DMS153 treated with DMSO at 0.1 percent for 48 hours (cell line): ENCODE data around the gene NPTX1.

ENCODE experiments used
- DNase-seq: peaks from one replicate; lab custom pipeline; 2025; ENCODE audit not compliant: unreplicated experiment; lab: John Stamatoyannopoulos, UW

Gene NPTX1

DNA sequence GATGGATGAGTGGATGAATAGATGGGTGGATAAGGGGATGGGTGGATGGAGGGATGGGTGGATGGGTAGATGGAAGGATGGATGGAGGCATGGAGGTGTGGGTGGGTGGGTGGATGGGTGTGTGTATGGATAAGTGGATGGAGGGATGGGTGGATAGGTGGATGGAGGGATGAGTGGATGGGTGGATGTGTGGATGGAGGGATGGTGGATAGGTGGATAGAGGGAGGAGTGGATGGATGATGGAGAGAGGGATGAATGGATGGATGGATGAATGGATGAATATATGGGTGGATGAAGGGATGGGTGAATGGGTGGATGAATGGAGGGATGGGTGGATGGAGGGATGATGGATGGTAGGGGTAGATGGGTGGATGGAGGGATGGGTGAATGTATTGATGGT is 27.5 kb upstream of the NPTX1 start:
- DNase-seq = no peak

DNA sequence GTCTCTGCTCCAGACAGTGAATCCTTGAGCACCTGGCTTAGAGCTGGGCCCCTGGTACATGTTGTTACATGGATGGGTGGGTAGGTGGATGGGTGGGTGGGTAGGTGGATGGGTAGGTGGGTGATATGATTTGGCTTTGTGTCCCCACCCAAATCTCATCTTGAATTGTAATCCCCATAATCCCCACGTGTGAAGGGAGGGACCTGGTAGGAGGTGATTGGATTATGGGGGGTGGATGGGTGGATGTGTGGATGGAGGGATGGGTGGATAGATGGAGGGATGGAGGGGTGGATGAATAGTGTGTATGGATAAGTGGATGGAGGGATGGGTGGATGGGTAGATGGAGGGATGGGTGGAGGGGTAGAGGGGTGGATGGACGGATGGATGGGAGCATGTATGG is 26.6 kb upstream of the NPTX1 start:
- DNase-seq = no peak

- DNase-seq = no peak
Observed at GRCh38 chr17:80502578-80502877, 26.1 kb upstream of the NPTX1 start.

GRCh38 chr17:80501741-80502577 is 25.6 kb upstream of the NPTX1 start:
- DNase-seq = no peak

- no peak for DNase-seq
Observed at GRCh38 chr17:80499961-80500665, 23.7 kb upstream of the NPTX1 start.

DNA sequence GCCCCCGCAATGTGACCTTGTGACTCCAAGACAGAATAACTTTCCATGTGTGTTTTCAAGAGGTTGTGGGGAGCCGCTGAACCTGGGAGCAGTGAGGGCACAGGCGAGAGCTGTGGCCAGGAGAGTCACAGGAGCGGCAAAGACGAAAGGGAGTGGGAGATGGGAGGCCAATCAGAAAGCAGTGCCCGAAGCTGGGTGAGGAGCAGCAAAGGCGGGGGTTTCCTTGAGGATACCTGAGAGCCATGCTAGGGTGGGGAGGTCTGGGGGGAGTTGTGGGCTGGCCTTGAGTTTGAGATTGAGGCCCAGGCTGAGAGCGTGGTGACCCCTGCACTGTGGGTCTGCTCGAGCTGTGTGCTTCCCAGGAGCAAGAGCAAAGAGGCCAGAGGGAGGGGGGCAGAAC is 23.2 kb upstream of the NPTX1 start:
- no peak for DNase-seq

GRCh38 chr17:80498920-80499410 is 22.6 kb upstream of the NPTX1 start:
- no peak for DNase-seq

DNA sequence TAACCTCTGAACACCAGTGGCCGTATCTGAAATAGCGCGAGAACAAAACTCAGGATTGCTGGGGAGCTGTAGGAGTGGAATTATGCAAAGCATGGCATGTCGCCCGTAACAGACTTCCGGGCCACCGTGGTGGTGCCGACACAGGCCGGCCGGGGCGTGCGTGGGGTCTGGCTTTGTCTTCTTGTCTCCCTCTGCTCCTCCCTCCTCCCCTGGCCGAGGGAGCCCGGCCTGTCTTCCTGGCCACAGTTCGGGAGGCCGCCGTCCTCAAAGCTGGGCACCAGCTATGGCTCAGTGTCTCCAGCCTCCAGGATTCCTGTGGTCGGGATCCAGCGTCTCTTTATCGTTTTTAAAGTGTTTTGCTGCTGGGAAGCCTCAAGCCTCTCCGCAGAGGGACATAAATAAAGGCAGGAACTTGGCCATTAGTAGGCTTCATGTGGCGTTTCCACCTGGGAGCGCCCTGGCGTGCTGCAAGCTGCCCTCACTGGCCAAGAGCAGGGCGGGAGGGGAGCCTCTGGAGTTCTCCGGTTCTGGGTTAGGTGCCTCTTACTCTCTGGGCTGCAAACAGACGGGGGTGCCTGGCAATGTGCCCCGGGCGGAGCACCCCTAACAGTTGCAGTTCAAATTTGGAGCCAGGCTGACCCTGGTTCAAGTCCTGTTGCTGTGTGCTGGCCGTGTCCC is 22.0 kb upstream of the NPTX1 start:
- no peak for DNase-seq

DNA sequence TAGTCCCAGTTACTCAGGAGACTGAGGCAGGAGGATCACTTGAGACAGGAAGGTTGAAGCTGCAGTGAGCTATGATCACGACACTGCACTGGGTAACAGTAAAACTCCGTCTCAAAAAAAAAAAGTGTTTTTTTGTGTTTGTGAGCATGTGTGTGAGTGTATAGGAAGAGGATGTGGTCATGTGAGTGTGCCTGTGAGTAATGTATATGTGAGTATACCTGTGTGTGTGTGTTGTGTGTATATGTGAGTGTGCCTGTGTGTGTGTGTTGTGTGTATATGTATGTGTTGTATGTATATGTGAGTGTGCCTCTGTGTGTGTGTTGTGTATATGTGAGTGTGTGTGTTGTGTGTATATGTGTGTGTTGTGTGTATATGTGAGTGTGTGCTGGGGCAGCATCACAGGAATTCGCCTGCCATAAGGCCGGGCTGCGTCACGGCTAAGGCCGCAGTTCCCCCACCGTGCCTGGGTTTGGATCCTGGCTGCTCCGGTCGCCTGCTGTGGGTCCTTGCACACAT is 21.4 kb upstream of the NPTX1 start:
- DNase-seq = no peak

DNA sequence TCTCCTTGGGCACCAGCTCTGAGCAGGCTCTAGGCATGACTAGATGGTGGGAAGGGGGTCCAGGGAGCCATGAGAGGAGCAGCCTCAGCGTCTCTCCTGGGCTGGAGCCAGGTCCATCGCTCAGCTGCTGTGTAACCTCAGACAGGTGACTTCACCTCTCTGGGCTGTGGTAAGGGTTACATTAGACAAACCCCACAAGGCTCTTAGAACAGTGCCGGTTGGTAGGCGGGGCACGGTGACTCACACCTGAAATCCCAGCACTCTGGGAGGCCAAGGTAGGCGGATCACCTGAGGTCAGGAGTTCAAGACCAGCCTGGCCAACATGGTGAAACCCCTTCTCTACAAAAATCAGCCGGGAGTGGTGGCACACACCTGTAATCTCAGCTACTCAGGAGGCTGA is 18.1 kb upstream of the NPTX1 start:
- no peak for DNase-seq

DNA sequence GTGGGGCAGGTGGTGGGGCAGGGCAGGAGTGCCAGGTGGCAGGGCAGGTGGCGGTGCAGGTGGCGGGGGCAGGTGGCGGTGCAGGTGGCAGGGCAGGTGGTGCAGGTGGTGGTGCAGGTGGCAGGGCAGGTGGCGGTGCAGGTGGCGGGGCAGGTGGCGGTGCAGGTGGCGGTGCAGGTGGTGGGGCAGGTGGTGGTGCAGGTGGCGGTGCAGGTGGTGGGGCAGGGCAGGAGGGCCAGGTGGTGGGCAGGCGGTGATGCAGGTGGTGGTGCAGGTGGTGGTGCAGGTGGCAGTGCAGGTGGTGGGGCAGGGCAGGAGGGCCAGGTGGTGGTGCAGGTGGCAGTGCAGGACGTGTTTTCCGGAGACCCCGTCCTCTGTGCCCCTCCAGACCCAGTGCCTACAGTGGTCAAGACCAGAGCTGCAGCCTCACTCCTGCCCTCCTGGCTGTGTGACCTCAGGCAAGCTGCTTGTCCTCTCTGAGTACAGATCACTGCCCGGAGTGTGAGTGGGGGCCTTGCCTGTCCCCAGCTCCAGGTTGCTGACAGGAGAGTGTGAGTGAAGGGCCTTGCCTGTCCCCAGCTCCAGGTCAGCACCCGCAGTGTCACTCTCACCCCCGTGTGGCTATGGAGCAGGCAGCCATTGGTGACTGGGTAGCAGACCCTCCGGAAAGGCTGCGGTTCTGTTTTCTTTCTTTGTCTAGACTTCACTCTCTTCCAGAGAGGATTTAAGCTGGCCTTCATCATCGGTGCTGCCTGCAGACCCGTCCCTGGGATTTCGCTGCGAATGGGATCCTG is 16.1 kb upstream of the NPTX1 start:
- no peak for DNase-seq

DNA sequence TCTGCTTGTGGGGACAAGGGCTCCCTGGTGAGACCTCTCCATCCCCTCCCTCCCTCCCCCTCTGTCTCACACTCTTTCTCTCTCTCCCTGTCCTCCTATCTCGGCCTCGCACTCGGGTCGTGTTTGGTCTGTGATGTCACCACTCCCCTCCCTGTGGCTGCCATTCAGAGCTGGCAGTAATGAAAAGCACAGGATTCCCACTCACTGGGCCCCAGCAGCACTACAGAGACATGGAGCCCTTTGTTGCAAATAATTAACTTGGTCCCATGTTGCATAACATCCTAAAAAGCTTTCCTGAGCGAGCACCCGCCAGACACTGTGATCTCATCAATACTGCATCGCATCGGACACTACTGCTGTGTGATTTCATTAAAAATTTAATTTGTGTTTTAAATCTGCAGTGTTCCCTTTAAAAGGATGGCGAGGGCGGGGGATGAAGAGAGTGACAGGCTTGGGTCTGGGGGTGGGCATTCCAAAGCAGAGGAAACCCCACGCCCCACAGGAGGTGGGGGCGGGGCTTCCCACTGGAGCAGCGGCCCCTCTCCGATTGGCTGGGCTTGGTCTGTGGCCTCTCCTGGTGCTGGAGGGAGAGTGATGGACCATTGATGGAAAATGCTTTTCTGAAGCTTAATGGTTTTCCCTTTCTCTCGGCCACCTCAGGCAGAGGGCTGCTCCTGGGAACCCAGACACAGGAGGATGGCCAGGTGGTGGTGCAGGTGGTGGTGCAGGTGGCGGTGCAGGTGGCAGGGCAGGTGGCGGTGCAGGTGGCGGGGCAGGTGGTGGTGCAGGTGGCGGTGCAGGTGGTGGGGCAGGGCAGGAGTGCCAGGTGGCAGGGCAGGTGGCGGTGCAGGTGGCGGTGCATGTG is 15.3 kb upstream of the NPTX1 start:
- no peak for DNase-seq

GRCh38 chr17:80487511-80487910 is 11.1 kb upstream of the NPTX1 start:
- DNase-seq = no peak

DNA sequence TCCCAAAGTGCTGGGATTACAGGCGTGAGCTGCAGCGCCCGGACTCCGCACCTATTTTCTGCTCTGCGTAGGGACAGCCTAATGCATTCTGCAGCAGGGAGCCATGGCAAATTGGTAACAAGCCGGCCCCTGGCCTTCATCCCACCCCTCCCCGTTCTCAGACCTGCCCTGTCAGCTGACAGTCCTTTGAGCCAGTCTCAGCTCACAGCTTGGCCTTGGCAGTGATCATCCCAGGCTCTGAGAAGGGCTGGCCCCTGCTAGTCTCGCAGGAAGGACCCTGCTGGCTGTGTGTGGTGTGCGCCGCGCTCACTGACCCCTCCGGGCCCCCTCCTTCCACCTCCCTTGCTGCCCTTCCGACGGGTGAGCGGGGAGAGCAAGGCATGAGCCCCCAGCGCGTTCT is 10.3 kb upstream of the NPTX1 start:
- no peak for DNase-seq

DNA sequence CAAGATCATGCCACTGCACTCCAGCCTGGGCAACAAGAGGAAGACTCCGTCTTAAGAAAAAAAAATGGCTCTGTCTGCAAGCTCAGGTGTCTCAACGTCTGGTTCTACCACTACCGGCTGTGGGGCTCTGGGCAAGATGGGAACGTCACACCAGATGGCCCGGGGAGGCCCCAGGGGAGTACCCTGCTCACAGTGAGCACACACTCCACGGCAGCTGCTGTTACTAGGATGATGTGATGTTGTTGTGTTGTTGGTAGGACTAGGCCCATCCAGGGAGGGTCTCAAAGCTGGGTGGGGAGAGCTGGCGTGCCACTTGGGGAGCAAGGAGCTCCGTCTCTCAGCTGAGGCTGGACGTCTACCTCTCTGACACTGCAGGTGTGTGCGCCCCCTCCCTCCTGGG is 9.4 kb upstream of the NPTX1 start:
- DNase-seq = no peak

DNA sequence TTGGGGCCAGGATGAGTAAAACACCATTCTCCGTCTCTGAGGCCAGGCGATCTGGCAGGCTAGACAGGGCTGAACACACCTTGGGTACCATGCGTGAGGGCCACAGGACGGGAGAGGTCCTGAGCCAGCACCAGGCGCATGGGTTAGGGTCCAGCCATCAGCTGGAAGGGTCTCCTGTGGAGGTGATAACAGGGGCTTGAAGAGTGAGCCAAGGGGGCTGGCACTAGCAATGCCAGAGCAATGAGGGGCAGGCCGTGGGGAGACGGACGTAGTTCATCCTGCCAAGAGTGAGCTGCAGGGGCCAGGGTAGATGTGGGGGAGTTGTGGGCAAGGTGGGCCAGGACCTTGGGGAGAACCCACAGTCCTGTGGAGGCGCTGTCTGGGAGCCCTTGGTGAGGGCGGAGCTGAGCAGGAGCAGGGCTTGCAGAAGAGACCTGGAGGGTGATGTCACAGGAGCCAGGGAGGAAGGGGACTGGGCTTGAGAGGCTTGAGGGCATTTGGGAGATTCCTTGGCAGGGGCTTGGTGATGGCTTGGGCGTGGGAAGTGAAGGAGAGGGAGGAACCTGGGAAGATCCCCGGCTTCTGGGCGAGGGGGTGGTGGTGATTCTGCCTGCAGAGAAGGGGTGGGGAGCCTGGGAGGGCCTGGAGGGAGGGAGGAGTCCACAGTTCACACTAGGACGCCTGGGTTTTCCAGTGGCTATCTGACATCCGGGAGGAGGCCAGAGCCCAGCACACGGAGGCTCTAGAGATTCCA is 6.3 kb upstream of the NPTX1 start:
- no peak for DNase-seq

DNA sequence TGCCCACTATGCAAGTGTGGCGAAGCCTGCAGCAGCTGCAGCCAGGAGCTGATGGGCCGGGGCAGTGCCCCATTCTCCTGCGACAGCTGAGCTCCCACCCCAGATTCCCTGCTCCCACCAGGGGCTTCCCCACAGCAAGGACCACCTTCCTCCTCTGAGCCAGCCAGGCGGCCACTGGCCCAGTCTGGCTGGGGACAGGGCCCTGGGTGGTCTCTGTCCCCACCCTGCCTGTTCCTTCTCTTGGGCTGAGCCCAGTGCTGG is 5.6 kb upstream of the NPTX1 start:
- DNase-seq = no peak

- no peak for DNase-seq
Observed at GRCh38 chr17:80481284-80482057, 5.1 kb upstream of the NPTX1 start.

DNA sequence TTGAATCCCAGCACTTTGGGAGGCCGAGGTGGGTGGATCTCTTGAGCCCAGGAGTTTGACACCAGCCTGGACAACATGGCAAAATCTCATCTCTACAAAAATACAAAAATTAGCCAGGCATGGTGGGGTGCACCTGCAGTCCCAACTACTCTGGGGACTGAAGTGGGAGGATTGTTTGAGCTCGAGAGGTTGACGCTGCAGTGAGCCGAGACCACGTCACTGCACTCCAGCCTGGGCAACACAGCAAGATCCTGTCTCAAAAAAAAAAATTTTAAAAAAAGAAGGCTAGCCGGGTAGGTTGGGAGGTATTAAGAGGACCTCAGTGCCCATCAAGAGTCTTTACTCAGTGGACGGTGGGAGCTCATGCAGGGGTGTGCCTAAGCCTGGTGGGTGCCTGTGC is 3.8 kb upstream of the NPTX1 start:
- DNase-seq = no peak
